SKM-1 treated with dmso at 0.1 percent for 144 hours (cell line): ENCODE measurements around the gene PLEKHD1.

Experiments used
- DNase-seq: peaks from one replicate; lab custom pipeline; 2025; ENCODE audit not compliant: unreplicated experiment; lab: John Stamatoyannopoulos, UW

PLEKHD1 gene

GRCh38 chr14:69518289-69519101 is 34.0 kb downstream of the PLEKHD1 start:
- DNase-seq: no peak

- no peak for DNase-seq
Observed at GRCh38 chr14:69519204-69520100, 34.9 kb downstream of the PLEKHD1 start.

GRCh38 chr14:69522026-69522425 is 37.5 kb downstream of the PLEKHD1 start:
- DNase-seq: no peak

- DNase-seq: no peak
Observed at GRCh38 chr14:69525896-69526295, 41.4 kb downstream of the PLEKHD1 start.

GRCh38 chr14:69527635-69528034 is 43.1 kb downstream of the PLEKHD1 start:
- DNase-seq: no peak

GRCh38 chr14:69528143-69528542 is 43.6 kb downstream of the PLEKHD1 start:
- DNase-seq: no peak

GRCh38 chr14:69528930-69529329 is 44.4 kb downstream of the PLEKHD1 start:
- no peak for DNase-seq

GRCh38 chr14:69529563-69529962 is 45.0 kb downstream of the PLEKHD1 start:
- DNase-seq: no peak

GRCh38 chr14:69530095-69530494 is 45.6 kb downstream of the PLEKHD1 start:
- no peak for DNase-seq

- no peak for DNase-seq
Observed at GRCh38 chr14:69531135-69531534, 46.6 kb downstream of the PLEKHD1 start.

GRCh38 chr14:69532561-69533340 is 48.2 kb downstream of the PLEKHD1 start:
- DNase-seq: no peak

- DNase-seq: no peak
Observed at GRCh38 chr14:69535230-69535848, 50.8 kb downstream of the PLEKHD1 start.

GRCh38 chr14:69536971-69537370 is 52.4 kb downstream of the PLEKHD1 start:
- DNase-seq: no peak

GRCh38 chr14:69537900-69538299 is 53.4 kb downstream of the PLEKHD1 start:
- DNase-seq: no peak

- no peak for DNase-seq
Observed at GRCh38 chr14:69538766-69539165, 54.2 kb downstream of the PLEKHD1 start.

GRCh38 chr14:69539631-69540410 is 55.3 kb downstream of the PLEKHD1 start:
- no peak for DNase-seq

- no peak for DNase-seq
Observed at GRCh38 chr14:69540654-69541335, 56.3 kb downstream of the PLEKHD1 start.

GRCh38 chr14:69542311-69542710 is 57.8 kb downstream of the PLEKHD1 start:
- DNase-seq: no peak

GRCh38 chr14:69543341-69544115 is 59.0 kb downstream of the PLEKHD1 start:
- DNase-seq: peak; percentile 59
